Stomach (tissue), 4 donors: Measurements from ENCODE around the gene IPO9.

Experiments
- EP300 ChIP-seq: sonication (generic); formaldehyde crosslinking; IDR thresholded peaks from one replicate; pipeline ENCODE4 v1.6.1; 2017; ENCODE audit warnings: antibody characterized with exemption
- POLR2A ChIP-seq, 4 donors: fragments of 450-650 bp; IDR thresholded peaks; one replicate each; pipeline ENCODE4 v1.6.1; 2016; ENCODE audit warnings: antibody characterized with exemption in 4 of 4, control low read depth in 2 of 4, mild to moderate bottlenecking in 1 of 4, moderate library complexity in 1 of 4
- POLR2AphosphoS5 ChIP-seq, 3 donors: sonication (generic); formaldehyde crosslinking; IDR thresholded peaks; one replicate each; pipeline ENCODE4 v1.6.1; 2016; ENCODE audit warnings: antibody characterized with exemption in 3 of 3
- TF ChIP-seq, protein P1 (sequence below), 7 experiments: fragments of 450-650 bp in 4 of 7; fragments of 200-600 bp in 3 of 7; sonication (generic) in 3 of 7; IDR thresholded peaks; one replicate each; pipeline ENCODE4 v1.5.1; 2016 to 2019; ENCODE audit warnings: antibody characterized with exemption in 7 of 7, control low read depth in 2 of 7, mild to moderate bottlenecking in 1 of 7

DNA sequence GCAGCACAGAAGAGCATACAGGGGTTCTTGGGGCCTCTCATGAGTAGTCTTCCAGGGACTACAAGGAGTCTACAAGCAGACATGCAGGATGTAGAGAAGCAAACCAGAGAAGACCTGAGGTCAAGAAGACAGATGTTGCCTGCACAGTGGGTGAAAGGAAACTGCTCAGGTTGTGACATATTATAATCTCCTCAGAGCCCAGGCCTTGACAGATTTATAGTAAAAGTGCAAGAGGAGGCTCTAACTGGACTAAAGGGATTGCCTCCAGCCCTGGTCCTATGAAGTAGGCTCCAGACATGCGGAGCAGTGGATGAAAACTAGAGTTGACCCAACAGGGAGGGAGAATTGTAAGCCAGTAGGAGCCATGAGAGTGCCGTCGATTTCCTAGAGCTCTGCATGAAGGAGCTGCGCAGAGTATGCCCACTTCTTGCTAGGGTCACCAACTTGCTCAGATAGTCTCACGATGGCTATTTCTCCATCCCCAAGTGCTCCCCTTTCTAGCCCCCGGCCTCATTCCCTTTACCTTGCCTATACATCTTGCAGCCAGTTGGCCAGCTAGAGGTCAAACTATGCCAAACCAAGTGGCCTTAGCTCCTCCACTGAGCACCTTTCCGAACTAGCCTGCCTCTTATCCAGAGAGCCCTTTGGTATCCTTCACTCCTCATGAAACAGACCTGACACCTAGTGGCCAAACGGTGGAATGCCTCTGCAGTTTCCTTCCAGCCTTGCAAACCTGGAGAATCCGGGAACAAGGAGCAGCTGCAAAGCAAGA, 36.2 kb upstream of the IPO9 start:
- TF ChIP-seq, protein P1, sequence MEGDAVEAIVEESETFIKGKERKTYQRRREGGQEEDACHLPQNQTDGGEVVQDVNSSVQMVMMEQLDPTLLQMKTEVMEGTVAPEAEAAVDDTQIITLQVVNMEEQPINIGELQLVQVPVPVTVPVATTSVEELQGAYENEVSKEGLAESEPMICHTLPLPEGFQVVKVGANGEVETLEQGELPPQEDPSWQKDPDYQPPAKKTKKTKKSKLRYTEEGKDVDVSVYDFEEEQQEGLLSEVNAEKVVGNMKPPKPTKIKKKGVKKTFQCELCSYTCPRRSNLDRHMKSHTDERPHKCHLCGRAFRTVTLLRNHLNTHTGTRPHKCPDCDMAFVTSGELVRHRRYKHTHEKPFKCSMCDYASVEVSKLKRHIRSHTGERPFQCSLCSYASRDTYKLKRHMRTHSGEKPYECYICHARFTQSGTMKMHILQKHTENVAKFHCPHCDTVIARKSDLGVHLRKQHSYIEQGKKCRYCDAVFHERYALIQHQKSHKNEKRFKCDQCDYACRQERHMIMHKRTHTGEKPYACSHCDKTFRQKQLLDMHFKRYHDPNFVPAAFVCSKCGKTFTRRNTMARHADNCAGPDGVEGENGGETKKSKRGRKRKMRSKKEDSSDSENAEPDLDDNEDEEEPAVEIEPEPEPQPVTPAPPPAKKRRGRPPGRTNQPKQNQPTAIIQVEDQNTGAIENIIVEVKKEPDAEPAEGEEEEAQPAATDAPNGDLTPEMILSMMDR (IDR thresholded peaks at IDR 0.05), result peak in 5 of 7 experiments; percentile 89 to 100 (median 95)
- TF ChIP-seq POLR2AphosphoS5 (IDR thresholded peaks at IDR 0.05), result peak in 1 of 3 donors; percentile 63
- no peak for TF ChIP-seq EP300
- TF ChIP-seq POLR2A (IDR thresholded peaks at IDR 0.05), result no peak
